HepG2 (cell line): ENCODE measurements around the gene ZFYVE21. TPM values are rescaled to one million over a fixed set of nuclear protein-coding genes. Genes with fewer than 3 reads are reported as not detected.

ENCODE experiments used
- ATAC-seq: fragments of 200-7000 bp; cut with Tn5 transposase; 3 replicates; pipeline ENCODE4 v1.9.1; 2020; ENCODE audit warnings: mild to moderate bottlenecking, moderate library complexity
- BruUV-seq: library from RNA; stranded (reverse); fragments of 400-500 nt; replicated peaks from 2 replicates; lab custom pipeline; 2021; lab: Mats Ljungman, UMichigan
- CTCF ChIA-PET: fragments of 300-600 bp; formaldehyde crosslinking; extraction: SDS; loops from one replicate; lab custom pipeline; 2021; ENCODE audit warnings: low total read pairs, inconsistent platforms, low intra/inter-chr PET ratio; lab: Yijun Ruan, JAX
- POLR2A ChIA-PET: fragments of 350-600 bp; sonication (Branson Sonifier 250); formaldehyde crosslinking; loops from one replicate; lab custom pipeline; 2020; ENCODE audit warnings: antibody characterized with exemption, inconsistent platforms; lab: Yijun Ruan, JAX
- DNase-seq: peaks from one replicate; pipeline ENCODE4 v3.0.0-alpha.2; 2015; ENCODE audit warnings: low spot score
- FAIRE-seq: peaks from 3 replicates; lab custom pipeline; 2011; peaks lifted over from hg19 to GRCh38; lab: Jason Lieb, UNC
- H2AFZ ChIP-seq: one replicate; pipeline ENCODE4 v1.6.1; 2011; ENCODE audit warnings: low read length, inconsistent platforms
- H3K27ac ChIP-seq: fragments of 300-600 bp; 3 replicates; pipeline ENCODE4 v1.8.0; 2011; ENCODE audit warnings: mixed run types, mild to moderate bottlenecking, mixed read lengths, low read length, inconsistent platforms; ENCODE audit not compliant: insufficient read depth; ENCODE audit errors: extremely low read length
- H3K27me3 ChIP-seq, 2 experiments: fragments of 200-600 bp in 1 of 2; 2 replicates in 1 of 2; 3 replicates in 1 of 2; pipeline versions ENCODE4 v1.6.0 to v1.8.0; 2011; ENCODE audit warnings: low read length in 2 of 2, mild to moderate bottlenecking in 2 of 2, moderate library complexity in 2 of 2, inconsistent platforms in 1 of 2; ENCODE audit not compliant: insufficient read depth in 2 of 2, control insufficient read depth in 1 of 2
- H3K36me3 ChIP-seq, 2 experiments: fragments of 200-600 bp in 1 of 2; replicated peaks in 1 of 2; 2 replicates in 1 of 2; 3 replicates in 1 of 2; pipeline versions ENCODE4 v1.5.1 to v1.8.0; 2011; ENCODE audit warnings: low read length in 2 of 2, inconsistent platforms in 1 of 2; ENCODE audit not compliant: insufficient read depth in 2 of 2, control insufficient read depth in 1 of 2
- H3K4me1 ChIP-seq: 2 replicates; pipeline ENCODE4 v1.5.1; 2012; ENCODE audit warnings: low read length, inconsistent platforms; ENCODE audit not compliant: insufficient read depth
- H3K4me2 ChIP-seq: 2 replicates; pipeline ENCODE4 v1.6.0; 2011; ENCODE audit warnings: low read depth, low read length, inconsistent platforms
- H3K4me3 ChIP-seq, 3 experiments: fragments of 200-600 bp in 1 of 3; sonication (generic), shearing (Covaris generic) in 1 of 3; replicated peaks in 1 of 3; 2 replicates each; pipeline ENCODE4 v1.5.1; 2011 to 2016; ENCODE audit warnings: low read length in 3 of 3, inconsistent platforms in 2 of 3, low read depth in 2 of 3, mild to moderate bottlenecking in 2 of 3, control low read depth in 1 of 3, mixed read lengths in 1 of 3; ENCODE audit not compliant: insufficient read depth in 1 of 3
- H3K79me2 ChIP-seq: one replicate; pipeline ENCODE4 v1.6.1; 2011; ENCODE audit warnings: low read length, inconsistent platforms; ENCODE audit not compliant: insufficient read depth
- H3K9ac ChIP-seq: 2 replicates; pipeline ENCODE4 v1.6.0; 2011; ENCODE audit warnings: mild to moderate bottlenecking, low read depth, low read length, inconsistent platforms; ENCODE audit not compliant: insufficient read depth
- H3K9me3 ChIP-seq: 2 replicates; pipeline ENCODE4 v1.5.1; 2012; ENCODE audit warnings: mild to moderate bottlenecking, low read length
- H4K20me1 ChIP-seq: 2 replicates; pipeline ENCODE4 v1.6.0; 2011; ENCODE audit warnings: inconsistent platforms, mild to moderate bottlenecking, low read length, moderate library complexity; ENCODE audit not compliant: insufficient read depth
- FOSL1 ChIP-seq: sonication (generic); formaldehyde crosslinking; IDR thresholded peaks from 2 replicates; pipeline ENCODE4 v1.9.0; 2021; ENCODE audit warnings: missing genetic modification reagents, borderline replicate concordance
- ZBTB1 ChIP-seq: sonication (generic); formaldehyde crosslinking; IDR thresholded peaks from 2 replicates; pipeline ENCODE4 v1.4.0; 2020; ENCODE audit warnings: missing genetic modification reagents, borderline replicate concordance
- ZBTB3 ChIP-seq: sonication (generic); formaldehyde crosslinking; IDR thresholded peaks from 2 replicates; pipeline ENCODE4 v1.4.0; 2020; ENCODE audit warnings: low read depth, mild to moderate bottlenecking, moderate library complexity, missing genetic modification reagents, borderline replicate concordance
- ZFY ChIP-seq: sonication (generic); formaldehyde crosslinking; IDR thresholded peaks from 2 replicates; pipeline ENCODE4 v1.4.0; 2020; ENCODE audit warnings: missing genetic modification reagents
- ZNF33B ChIP-seq: sonication (generic); formaldehyde crosslinking; IDR thresholded peaks from 2 replicates; pipeline ENCODE4 v1.5.1; 2020; ENCODE audit warnings: mild to moderate bottlenecking, missing genetic modification reagents
- WGBS: methylation state at CpG from one replicate; pipeline ENCODE4 v1.1.6; 2017; ENCODE audit warnings: low lambda C conversion rate; 5-methylcytosine and 5-hydroxymethylcytosine counted together
- in situ Hi-C: cut with HindIII; loops from 2 replicates; pipeline ENCODE4 v1.10.0; 2017; ENCODE audit warnings: low pct_unique_long_range_greater_than_20kb; ENCODE audit not compliant: extremely low pct_ligation_motif_present
- intact Hi-C: fragments of 100-400 bp; cut with micrococcal nuclease; formaldehyde crosslinking; loops from one replicate; pipeline ENCODE4 v1.10.0; 2022; ENCODE audit not compliant: unreplicated experiment
- polyA plus RNA-seq, 8 experiments: library from polyadenylated mRNA; depleted of rRNA in 3 of 8; stranded (reverse) in 7 of 8; unstranded in 1 of 8; fragments of >200 nt; fragmentation: Illumina TruSeq in 4 of 8; extraction: Trizol in 4 of 8; gene quantifications; 2 replicates each; pipeline versions ENCODE4 v1.2.1 to v1.2.3, GENCODE V29; 2011 to 2016; ENCODE audit warnings: low read depth in 4 of 8, missing spikeins in 1 of 8, mixed read lengths in 1 of 8; ENCODE audit not compliant: insufficient read depth in 1 of 8
- total RNA-seq, 5 experiments: library from RNA; depleted of rRNA; stranded (reverse); fragments of >200 nt; fragmentation: Illumina TruSeq; extraction: Trizol; gene quantifications; 2 replicates each; pipeline ENCODE4 v1.2.3, GENCODE V29; 2016; ENCODE audit warnings: low read depth in 1 of 5
- TF ChIP-seq, protein P1 (sequence below): sonication (generic); formaldehyde crosslinking; IDR thresholded peaks from 2 replicates; pipeline ENCODE4 v1.4.0; 2020; ENCODE audit warnings: missing genetic modification reagents, borderline replicate concordance
- TF ChIP-seq, protein P2 (sequence below): sonication (generic); formaldehyde crosslinking; conservative IDR thresholded peaks from 2 replicates; pipeline ENCODE4 v1.8.0; 2022; ENCODE audit warnings: mild to moderate bottlenecking, moderate library complexity, missing genetic modification reagents

Gene ZFYVE21
- total and polyA plus RNA-seq, 2 of the 13 experiments (the other 11 are each of a cell fraction or from before 2014, with no cell fraction given): 34.3 to 34.4 TPM

DNA sequence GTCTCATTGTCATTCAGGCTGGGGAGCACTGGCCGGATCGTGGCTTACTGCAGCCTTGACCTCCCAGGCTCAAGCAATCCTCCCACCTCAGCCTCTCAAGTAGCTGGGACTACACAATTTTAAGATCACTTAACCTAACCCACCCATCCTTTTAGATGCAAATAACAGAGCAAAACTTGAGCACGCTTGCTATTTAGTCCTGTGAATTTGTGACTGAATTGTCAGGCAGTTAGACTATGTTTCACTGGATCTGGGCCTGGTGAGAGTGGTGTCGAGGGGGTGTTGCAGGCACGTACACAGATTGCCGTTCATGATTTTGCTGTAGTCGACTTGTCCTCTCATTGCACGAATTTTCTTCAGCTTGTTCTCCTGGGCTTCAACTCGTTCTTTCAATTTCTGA, 38.2 kb downstream of the ZFYVE21 start (continued):
- TF ChIP-seq, protein P1, sequence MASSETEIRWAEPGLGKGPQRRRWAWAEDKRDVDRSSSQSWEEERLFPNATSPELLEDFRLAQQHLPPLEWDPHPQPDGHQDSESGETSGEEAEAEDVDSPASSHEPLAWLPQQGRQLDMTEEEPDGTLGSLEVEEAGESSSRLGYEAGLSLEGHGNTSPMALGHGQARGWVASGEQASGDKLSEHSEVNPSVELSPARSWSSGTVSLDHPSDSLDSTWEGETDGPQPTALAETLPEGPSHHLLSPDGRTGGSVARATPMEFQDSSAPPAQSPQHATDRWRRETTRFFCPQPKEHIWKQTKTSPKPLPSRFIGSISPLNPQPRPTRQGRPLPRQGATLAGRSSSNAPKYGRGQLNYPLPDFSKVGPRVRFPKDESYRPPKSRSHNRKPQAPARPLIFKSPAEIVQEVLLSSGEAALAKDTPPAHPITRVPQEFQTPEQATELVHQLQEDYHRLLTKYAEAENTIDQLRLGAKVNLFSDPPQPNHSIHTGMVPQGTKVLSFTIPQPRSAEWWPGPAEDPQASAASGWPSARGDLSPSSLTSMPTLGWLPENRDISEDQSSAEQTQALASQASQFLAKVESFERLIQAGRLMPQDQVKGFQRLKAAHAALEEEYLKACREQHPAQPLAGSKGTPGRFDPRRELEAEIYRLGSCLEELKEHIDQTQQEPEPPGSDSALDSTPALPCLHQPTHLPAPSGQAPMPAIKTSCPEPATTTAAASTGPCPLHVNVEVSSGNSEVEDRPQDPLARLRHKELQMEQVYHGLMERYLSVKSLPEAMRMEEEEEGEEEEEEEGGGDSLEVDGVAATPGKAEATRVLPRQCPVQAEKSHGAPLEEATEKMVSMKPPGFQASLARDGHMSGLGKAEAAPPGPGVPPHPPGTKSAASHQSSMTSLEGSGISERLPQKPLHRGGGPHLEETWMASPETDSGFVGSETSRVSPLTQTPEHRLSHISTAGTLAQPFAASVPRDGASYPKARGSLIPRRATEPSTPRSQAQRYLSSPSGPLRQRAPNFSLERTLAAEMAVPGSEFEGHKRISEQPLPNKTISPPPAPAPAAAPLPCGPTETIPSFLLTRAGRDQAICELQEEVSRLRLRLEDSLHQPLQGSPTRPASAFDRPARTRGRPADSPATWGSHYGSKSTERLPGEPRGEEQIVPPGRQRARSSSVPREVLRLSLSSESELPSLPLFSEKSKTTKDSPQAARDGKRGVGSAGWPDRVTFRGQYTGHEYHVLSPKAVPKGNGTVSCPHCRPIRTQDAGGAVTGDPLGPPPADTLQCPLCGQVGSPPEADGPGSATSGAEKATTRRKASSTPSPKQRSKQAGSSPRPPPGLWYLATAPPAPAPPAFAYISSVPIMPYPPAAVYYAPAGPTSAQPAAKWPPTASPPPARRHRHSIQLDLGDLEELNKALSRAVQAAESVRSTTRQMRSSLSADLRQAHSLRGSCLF (CRISPR knock-in tag): no peak

DNA sequence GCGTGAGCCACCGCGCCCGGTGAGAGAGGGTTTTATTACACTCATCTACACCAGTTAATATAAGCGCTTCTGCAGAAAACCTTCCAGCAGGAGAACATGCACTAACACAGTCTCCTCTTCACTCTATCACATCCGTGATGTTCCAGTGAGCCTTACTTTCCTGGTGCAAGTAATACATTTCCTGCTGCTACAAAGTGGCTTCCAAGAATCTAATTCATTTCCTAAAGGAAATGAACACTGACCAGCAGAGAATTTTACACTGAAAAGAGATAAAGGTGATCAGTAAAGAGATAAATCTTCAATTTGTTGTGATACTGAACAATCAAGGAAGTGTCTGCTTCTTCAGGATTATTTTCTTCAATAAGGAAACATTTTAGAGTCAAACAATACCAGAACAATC, 39.5 kb downstream of the ZFYVE21 start:
- H3K4me3 ChIP-seq: no peak overlapping the region
- no peak overlapping the region for H3K4me2 ChIP-seq
- no TSS peak for BruUV-seq
- no peak overlapping the region for H3K27ac ChIP-seq
- in situ Hi-C loops (no loop called here), intact Hi-C loops (no loop called here)
- ATAC-seq (no peak), DNase-seq (no peak), FAIRE-seq (no peak)
- H3K9ac ChIP-seq: no peak overlapping the region
- no peaks in the 10 kb centered on the region for H3K4me1 ChIP-seq
- H3K36me3 ChIP-seq: peaks cover 1 to 16% of the 10 kb centered on the region in 2 experiments; a peak in 2 of 5 replicates
- H3K9me3 ChIP-seq: no peaks in the 10 kb centered on the region
- TF ChIP-seq FOSL1: no peak
- no peak for TF ChIP-seq ZBTB1 (CRISPR knock-in tag)
- no peak for TF ChIP-seq ZNF33B (CRISPR knock-in tag)
- no peak for TF ChIP-seq ZBTB3
- no peak for TF ChIP-seq ZFY
- TF ChIP-seq, protein P2, sequence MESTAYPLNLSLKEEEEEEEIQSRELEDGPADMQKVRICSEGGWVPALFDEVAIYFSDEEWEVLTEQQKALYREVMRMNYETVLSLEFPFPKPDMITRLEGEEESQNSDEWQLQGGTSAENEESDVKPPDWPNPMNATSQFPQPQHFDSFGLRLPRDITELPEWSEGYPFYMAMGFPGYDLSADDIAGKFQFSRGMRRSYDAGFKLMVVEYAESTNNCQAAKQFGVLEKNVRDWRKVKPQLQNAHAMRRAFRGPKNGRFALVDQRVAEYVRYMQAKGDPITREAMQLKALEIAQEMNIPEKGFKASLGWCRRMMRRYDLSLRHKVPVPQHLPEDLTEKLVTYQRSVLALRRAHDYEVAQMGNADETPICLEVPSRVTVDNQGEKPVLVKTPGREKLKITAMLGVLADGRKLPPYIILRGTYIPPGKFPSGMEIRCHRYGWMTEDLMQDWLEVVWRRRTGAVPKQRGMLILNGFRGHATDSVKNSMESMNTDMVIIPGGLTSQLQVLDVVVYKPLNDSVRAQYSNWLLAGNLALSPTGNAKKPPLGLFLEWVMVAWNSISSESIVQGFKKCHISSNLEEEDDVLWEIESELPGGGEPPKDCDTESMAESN (CRISPR knock-in tag): no peak
- ChIA-PET CTCF (no interaction called here), POLR2A (no interaction called here)
- over 99% methylated on average over 6 of the region's 6 CpGs for WGBS
- H3K27me3 ChIP-seq: no peaks in the 10 kb centered on the region
- H3K79me2 ChIP-seq: no peaks in the 10 kb centered on the region
- no peak overlapping the region for H2AFZ ChIP-seq
- H4K20me1 ChIP-seq: no peaks in the 10 kb centered on the region
